GM12873 (cell line): Measurements from ENCODE around the gene PTGES2.

ENCODE experiments used
- TF ChIP-seq, protein P1 (sequence below): IDR thresholded peaks from 2 replicates; pipeline ENCODE4 v1.5.1; 2012; ENCODE audit warnings: low read depth, mild to moderate bottlenecking, moderate library complexity, low read length, control low read depth; ENCODE audit not compliant: insufficient read depth; ENCODE audit errors: missing control alignments

The PTGES2 gene

DNA sequence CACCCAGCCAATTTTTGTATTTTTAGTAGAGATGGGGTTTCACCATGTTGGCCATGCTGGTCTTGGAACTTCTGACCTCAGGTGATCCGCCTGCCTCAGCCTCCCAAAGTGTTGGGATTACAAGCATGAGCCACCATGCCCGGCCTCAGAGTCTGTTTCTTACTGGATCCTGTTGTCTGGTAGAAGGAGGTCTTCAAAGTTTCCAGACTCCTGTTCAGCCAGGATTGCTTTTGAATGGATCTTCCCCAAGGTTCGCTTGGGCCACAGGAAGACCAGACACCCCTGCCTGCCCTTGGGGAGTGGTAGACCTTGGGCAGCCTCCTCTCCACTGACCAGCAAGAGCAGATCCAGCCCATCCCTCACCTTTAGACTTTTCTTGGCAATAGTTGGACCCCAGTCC is 14.1 kb upstream of the PTGES2 start:
- TF ChIP-seq, protein P1, sequence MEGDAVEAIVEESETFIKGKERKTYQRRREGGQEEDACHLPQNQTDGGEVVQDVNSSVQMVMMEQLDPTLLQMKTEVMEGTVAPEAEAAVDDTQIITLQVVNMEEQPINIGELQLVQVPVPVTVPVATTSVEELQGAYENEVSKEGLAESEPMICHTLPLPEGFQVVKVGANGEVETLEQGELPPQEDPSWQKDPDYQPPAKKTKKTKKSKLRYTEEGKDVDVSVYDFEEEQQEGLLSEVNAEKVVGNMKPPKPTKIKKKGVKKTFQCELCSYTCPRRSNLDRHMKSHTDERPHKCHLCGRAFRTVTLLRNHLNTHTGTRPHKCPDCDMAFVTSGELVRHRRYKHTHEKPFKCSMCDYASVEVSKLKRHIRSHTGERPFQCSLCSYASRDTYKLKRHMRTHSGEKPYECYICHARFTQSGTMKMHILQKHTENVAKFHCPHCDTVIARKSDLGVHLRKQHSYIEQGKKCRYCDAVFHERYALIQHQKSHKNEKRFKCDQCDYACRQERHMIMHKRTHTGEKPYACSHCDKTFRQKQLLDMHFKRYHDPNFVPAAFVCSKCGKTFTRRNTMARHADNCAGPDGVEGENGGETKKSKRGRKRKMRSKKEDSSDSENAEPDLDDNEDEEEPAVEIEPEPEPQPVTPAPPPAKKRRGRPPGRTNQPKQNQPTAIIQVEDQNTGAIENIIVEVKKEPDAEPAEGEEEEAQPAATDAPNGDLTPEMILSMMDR: no peak

DNA sequence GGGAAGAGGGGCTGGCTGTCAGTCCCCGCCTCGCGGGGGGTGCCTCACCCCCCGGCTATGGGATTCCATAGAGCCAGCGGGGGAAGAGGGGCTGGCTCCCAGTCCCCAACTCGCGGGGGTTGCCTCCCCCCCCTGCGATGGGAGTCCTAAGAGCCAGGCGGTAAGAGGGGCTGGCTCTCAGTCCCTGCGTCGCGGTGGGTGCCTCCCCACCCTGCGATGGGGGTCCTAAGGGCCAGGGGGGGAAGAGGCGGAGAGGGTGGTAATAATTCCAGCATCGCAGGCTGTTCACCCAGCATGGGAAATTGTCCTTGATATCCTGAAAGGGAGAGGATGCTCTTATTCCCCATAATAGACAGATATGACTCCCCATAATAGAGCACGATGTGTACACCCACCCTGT is 12.1 kb upstream of the PTGES2 start:
- TF ChIP-seq, protein P1: no peak

DNA sequence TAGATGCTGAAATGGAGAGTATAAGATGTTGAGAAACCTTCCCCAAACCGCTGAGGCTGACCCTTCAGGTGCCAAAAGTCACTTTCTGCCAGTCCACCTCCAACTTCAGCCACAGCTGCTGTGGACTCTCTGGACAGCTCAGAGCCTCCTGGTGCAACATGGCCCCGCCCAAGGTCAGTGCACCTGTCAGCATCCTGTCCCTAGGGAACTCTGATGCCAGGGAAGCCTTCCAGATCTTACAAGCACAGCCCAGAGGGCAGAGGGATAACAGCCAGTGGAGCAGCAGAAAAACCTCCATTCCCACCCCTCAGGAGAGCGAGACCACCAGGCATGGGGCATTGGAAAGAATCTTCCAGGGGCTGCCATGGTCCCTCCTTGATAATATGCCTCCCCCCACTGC is 10.5 kb upstream of the PTGES2 start:
- TF ChIP-seq, protein P1: no peak

DNA sequence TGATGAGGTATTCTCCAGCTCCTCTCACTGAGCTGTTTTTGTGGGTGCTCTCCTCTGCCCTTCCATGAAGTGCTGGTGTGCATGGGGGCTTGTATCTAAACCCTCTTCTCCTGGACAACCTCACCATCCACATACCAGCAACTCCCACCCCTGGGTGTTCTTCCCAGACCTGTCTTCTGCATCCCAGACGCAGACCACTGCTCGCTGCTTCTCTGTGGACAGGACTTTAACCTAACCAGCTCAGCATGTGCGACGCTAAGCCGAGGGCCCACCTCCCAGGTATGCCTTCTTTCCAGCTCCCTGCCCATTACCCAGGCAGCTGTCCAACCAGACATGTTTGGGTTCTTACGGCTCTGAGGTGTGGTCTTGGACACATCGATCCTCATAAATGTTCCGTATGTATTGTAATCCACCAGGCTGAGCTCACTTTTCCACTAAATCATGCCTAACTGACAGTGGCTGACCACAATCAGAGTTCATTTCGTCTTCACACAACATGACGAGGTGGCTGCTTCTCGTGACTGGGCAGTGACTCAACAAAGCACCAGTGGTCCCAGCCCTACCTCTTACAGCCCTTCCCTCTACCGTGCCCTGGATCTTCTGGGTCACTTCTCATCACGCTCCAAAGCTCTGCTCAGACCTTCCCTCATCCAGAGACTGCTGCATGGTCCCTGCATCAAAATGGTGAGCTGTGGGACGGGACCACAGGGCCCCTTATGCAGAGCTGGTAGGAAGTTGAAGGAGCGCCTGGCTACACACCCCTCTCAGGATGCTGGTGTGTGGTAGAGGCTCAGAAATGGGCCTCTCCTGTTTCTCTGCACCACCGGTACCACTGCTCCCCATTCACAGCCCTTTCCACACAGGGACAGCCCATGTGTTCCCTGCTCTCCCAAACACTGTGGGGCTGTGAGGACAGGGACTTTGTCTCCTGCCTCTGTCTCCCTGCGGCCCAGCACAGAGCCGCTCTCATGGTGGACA is 9.6 kb upstream of the PTGES2 start:
- TF ChIP-seq, protein P1: no peak

DNA sequence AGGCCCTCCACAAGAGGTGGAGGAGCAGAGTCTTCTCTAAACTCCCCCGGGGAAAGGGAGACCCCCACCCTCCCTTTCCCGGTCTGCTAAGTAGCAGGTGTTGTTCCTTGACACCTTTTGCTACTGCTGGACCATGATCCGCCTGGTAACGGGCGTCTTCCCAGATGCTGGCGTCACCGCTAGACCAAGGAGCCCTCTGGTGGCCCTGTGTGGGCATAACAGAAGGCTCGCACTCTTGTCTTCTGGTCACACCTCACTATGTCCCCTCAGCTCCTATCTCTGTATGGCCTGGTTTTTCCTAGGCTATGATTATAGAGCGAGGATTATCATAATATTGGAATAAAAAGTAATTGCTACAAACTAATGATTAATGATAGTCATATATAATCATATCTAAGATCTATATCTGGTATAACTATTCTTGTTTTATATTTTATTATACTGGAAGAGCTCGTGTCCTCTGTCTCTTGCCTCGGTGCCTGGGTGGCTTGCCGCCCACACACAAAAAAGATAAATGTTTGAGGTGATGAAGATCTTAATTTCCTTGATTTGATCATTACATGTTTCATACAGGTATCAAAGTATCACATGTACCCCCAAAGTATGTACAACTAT is 2.6 kb upstream of the PTGES2 start:
- TF ChIP-seq, protein P1: peak; percentile 5

DNA sequence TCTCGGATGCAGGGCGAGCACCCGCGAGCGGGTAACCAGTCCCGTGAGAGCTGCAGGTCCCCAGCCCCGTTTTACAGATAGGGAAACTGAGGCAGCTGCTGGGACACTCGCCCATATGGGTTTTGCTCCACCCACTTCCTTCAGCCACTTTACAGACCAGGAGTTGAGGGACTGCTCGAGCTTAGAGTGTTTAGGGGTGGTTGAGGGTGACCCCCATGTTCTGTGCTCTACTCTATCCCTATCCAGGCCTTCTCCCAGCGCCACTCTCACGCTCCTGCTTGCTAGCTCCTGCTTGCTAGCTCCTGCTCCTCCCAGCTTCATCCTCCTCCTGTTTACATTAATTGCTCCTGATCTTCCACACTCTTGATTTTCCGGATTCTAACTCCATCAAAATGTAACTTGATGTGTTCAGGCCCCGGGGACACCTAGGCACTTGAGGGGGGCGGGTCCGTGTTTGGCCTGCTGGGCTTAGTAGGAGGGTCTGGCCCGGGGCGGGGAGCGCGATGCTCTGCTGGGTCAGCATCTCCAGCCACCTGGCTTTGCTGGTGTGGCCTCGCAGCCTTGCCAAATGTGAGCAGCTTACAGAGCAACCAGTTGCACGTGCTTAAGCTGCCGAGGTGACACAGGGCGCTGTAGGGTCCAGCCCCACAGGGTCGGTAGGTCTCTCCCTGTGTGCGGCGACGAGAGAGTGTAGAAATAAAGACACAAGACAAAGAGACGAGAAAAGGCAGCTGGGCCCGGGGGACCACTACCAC is 1.5 kb upstream of the PTGES2 start:
- TF ChIP-seq, protein P1: no peak

DNA sequence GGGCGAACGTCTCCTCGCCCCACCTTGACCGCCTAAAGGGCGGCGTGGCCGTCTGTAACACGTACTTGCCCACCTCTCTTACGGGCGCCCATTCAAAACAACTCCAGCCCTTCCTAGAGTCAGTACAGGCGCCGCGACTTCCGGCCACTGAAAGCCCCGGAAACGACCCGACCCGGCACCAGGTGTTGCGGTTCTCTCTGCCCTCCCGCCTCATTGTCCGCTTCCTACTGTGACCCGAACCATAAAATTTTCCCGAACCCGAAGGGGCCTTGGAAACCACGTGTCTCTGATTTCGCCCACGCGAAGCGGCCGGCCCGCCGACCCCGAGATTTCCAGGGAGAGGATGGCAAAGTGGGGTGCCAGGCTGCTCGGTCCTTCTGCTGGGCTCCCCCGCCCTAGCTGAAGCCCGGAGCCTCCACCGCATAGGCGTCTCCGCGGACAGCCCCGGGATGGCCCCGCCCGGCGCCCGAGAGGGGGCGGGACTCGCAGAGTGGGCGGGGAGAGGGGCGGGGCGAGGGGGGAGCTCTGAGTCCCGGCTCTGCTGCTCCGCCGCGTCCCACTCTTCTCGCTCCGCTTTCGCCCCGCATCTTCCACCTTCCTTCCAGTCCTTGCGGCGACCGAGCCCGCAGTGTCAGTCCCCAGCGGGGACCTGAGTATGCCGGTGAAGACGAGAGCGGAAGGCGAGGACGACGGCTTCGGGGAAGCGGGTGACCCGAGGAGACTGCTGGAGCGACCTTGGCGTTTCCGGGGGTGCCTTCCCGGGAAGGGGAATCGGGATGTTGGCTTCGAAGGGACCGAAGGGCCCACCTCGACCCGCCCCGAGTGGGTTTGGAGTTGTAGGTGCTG is 684 bp upstream of the PTGES2 start:
- TF ChIP-seq, protein P1: no peak
